Adrenal gland (tissue), 12 donors: ENCODE measurements around the gene TTC23L. TPM values are rescaled to one million over a fixed set of nuclear protein-coding genes. Genes with fewer than 3 reads are reported as not detected.

Experiments used
- DNase-seq, 7 donors: peaks; one replicate each; pipeline ENCODE4 v3.0.0-alpha.2; 2019 to 2020
- H3K27ac ChIP-seq, 5 donors: fragments of 200-600 bp; sonication (generic) in 4 of 5; 1 replicate in 3 of 5; 2 replicates in 2 of 5; pipeline versions ENCODE4 v1.5.1 to v1.8.0; 2016 to 2020; ENCODE audit warnings: mild to moderate bottlenecking in 1 of 5
- H3K27me3 ChIP-seq: fragments of 200-600 bp; 2 replicates; pipeline ENCODE4 v1.8.0; 2021
- H3K36me3 ChIP-seq, 2 donors: fragments of 200-600 bp; replicated peaks in 1 of 2; 1 replicate in 1 of 2; 2 replicates in 1 of 2; pipeline versions ENCODE4 v1.5.1 to v1.8.0; 2018 to 2022
- H3K4me1 ChIP-seq, 2 donors: fragments of 200-600 bp; replicated peaks in 1 of 2; 1 replicate in 1 of 2; 2 replicates in 1 of 2; pipeline versions ENCODE4 v1.5.1 to v1.8.0; 2018 to 2021
- H3K4me3 ChIP-seq, 4 donors: fragments of 200-600 bp; sonication (generic) in 3 of 4; one replicate each; pipeline ENCODE4 v1.5.1; 2016 to 2018
- H3K9me3 ChIP-seq, 3 donors: fragments of 200-600 bp; sonication (generic) in 1 of 3; replicated peaks in 1 of 3; 1 replicate in 2 of 3; 2 replicates in 1 of 3; pipeline versions ENCODE4 v1.5.1 to v1.8.0; 2016 to 2021
- POLR2A ChIP-seq, 2 donors: fragments of 450-650 bp; IDR thresholded peaks; one replicate each; pipeline ENCODE4 v1.6.1; 2017; ENCODE audit warnings: antibody characterized with exemption in 2 of 2, mild to moderate bottlenecking in 2 of 2, moderate library complexity in 1 of 2
- WGBS, 4 donors: extraction: QIAGEN DNeasy Blood & Tissue Kit in 2 of 4; methylation state at CpG; one replicate each; pipeline versions ENCODE4 v1.1.5 to v1.1.7; 2013 to 2017; 5-methylcytosine and 5-hydroxymethylcytosine counted together
- intact Hi-C, 2 donors: fragments of 100-400 bp; cut with DNase I; formaldehyde crosslinking; loops; one replicate each; pipeline versions ENCODE4 v1.14.1 to v1.15.0; 2022 to 2023
- polyA plus RNA-seq, 3 donors: library from polyadenylated mRNA; stranded (reverse); fragments of 200-250 nt in 2 of 3; fragments of 350-450 nt in 1 of 3; fragmentation: Illumina TruSeq in 1 of 3; extraction: RNeasy Lipid Tissue Mini Kit (QIAGEN cat#74804) in 1 of 3; gene quantifications; one replicate each; pipeline ENCODE4 v1.2.3, GENCODE V29; 2013 to 2014
- total RNA-seq, 9 donors: library from RNA; depleted of rRNA in 4 of 9; stranded (reverse); fragments of >200 nt in 4 of 9; fragments of 120-200 nt in 1 of 9; fragmentation: NEBNext Ultra II Directional in 1 of 9; extraction: Animal tissue kit (Norgen Biotek cat#: 25700) in 1 of 9; gene quantifications; one replicate each; pipeline versions ENCODE4 v1.1.0 to v1.2.4, GENCODE V29; 2013 to 2023
- TF ChIP-seq, protein P1 (sequence below), 6 experiments: fragments of 450-650 bp in 4 of 6; fragments of 200-600 bp in 2 of 6; sonication (generic) in 1 of 6; IDR thresholded peaks; 1 replicate in 5 of 6; 2 replicates in 1 of 6; pipeline versions ENCODE4 v1.5.1 to v1.8.0; 2016 to 2021; ENCODE audit warnings: antibody characterized with exemption in 6 of 6, mild to moderate bottlenecking in 2 of 6, moderate library complexity in 1 of 6
- donor health status: healthy with polysubstance abuse.
- donor health status: Bipolar disorder and iron deficiency.
- donor health status: DM: yes; HTN: yes; CAD: no.
- donor health status: DM: no; HTN: no; CAD: no.
- donor health status: DM: no; HTN: no; CAD: no.
- donor health status: DM: yes; HTN: yes; CAD: no.

Gene TTC23L
- total and polyA plus RNA-seq, 12 donors: 0.40 to 4.8 (median 2.9) TPM; not detected in 2

DNA sequence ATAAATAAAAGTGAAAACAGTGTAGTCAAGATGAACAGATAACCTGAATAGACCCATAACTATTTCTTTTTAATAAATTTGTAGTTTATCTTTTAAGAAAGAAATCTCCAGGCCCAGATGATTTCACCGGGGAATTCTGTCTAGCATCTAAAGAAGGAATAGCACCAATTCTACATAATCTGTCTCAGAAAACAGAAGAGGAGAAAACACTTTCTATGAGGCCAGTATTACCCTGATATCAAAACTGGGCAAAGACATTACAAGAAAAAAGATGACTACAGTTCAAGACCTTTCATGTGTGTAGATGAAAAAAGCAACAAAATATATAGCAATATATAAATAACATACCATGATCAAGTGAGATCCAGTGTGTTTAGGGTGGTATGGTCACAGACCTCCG, 31.4 kb downstream of the TTC23L start:
- Histone ChIP-seq H3K4me3 (no peak overlapping the region), H3K27ac (no peak overlapping the region), H3K4me1 (peaks cover 5 to 16% of the 10 kb centered on the region in 2 donors), H3K9me3 (no peaks in the 10 kb centered on the region), H3K27me3 (no peaks in the 10 kb centered on the region), H3K36me3 (no peaks in the 10 kb centered on the region)
- intact Hi-C loops: no loop called here
- 90 to 97% (median 95%) methylated on average over 2 of the region's 2 CpGs for WGBS, 4 donors
- DNase-seq: no peak
- TF ChIP-seq POLR2A (IDR thresholded peaks at IDR 0.05): no peak
- TF ChIP-seq, protein P1, sequence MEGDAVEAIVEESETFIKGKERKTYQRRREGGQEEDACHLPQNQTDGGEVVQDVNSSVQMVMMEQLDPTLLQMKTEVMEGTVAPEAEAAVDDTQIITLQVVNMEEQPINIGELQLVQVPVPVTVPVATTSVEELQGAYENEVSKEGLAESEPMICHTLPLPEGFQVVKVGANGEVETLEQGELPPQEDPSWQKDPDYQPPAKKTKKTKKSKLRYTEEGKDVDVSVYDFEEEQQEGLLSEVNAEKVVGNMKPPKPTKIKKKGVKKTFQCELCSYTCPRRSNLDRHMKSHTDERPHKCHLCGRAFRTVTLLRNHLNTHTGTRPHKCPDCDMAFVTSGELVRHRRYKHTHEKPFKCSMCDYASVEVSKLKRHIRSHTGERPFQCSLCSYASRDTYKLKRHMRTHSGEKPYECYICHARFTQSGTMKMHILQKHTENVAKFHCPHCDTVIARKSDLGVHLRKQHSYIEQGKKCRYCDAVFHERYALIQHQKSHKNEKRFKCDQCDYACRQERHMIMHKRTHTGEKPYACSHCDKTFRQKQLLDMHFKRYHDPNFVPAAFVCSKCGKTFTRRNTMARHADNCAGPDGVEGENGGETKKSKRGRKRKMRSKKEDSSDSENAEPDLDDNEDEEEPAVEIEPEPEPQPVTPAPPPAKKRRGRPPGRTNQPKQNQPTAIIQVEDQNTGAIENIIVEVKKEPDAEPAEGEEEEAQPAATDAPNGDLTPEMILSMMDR (IDR thresholded peaks at IDR 0.05): no peak

DNA sequence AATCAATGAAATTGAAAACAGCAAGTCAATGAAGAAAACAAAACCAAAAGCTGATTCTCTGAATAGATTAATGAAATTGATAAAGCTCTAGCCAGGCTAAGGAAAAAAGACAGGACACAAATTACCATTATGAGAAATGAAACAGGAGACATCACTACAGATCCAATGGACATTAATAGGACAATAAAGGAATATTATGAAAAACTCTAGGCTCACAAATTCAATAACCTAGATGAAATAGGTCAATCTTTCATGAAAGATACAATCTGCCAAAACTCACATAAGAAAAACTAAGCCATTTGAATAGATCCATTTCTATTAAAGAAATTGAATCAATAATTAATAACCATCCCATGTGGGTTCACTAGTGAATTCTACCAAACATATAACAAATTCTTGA, 37.3 kb downstream of the TTC23L start:
- H3K4me1 ChIP-seq: no peaks in the 10 kb centered on the region
- H3K4me3 ChIP-seq: no peak overlapping the region
- no peak overlapping the region for H3K27ac ChIP-seq
- no peak for DNase-seq
- intact Hi-C loops: no loop called here
- H3K27me3 ChIP-seq: no peaks in the 10 kb centered on the region
- no peaks in the 10 kb centered on the region for H3K36me3 ChIP-seq
- peaks cover 0 to 7% (median 5%) of the 10 kb centered on the region in 3 donors for H3K9me3 ChIP-seq
- TF ChIP-seq, protein P1 (IDR thresholded peaks at IDR 0.05): no peak
- no peak for TF ChIP-seq POLR2A (IDR thresholded peaks at IDR 0.05)

DNA sequence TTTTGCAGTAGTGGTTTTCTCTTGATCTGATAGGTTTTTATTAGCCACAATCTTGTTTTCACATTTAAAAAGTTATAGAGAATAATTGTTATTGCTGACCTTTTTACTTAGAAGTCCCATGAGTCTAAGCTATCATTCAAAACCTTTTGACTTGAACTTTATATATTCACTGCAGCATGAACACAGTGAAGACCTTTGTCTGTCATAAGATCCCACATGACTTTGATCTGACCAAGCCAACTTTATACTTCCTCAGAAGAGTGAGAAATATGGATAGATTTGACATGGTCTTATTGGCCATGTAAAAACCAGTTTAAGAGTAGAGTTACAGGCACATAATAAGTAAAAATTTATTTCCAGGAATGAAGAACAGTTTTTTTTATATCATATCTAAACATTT, 42.3 kb downstream of the TTC23L start:
- no peaks in the 10 kb centered on the region for H3K36me3 ChIP-seq
- peaks cover 0 to 5% (median 2%) of the 10 kb centered on the region in 3 donors for H3K9me3 ChIP-seq
- peaks cover 0 to 3% of the 10 kb centered on the region in 2 donors for H3K4me1 ChIP-seq
- H3K27me3 ChIP-seq: no peaks in the 10 kb centered on the region
- DNase-seq: no peak
- intact Hi-C loops: no loop called here
- TF ChIP-seq, protein P1 (IDR thresholded peaks at IDR 0.05): no peak
- no peak for TF ChIP-seq POLR2A (IDR thresholded peaks at IDR 0.05)
- H3K27ac ChIP-seq: no peak overlapping the region
- no peak overlapping the region for H3K4me3 ChIP-seq

DNA sequence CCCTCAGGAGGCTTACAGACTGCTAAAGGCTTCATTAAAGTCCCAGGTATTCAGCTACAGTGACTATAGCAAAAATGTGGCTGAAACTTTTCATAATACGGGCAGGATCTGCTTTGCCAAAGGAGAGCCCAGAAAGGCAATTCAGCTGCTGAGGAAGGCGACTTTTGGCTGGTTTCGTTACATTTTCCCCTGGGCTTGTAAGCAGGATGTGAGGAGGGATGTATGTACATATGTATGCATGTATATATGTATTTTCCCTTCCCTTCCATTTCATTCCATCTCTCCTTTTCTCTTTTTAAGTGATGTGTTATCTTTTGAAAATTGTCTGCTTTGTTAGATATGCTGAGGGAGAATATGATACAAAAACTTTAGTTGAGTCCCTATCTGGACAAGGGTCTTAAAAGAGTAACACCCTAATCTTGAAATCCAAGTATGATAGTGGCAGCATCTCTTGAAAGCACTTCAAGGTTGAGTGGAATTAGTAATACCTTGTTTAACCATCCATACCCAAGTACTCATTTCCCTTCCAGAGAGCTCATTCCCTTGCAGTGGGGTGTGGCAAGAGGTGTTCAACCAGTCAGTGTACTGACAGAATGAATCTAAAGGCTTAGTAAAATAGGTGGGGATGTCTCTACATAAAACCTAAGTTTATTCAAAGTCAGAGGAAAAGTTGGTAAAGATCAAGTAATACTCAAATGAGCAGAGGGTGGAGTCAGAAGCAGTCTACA, 47.6 kb downstream of the TTC23L start:
- 88 to 93% (median 92%) methylated on average over 3 of the region's 3 CpGs for WGBS, 4 donors
- Histone ChIP-seq H3K27me3 (no peaks in the 10 kb centered on the region), H3K4me1 (peaks cover 3 to 12% of the 10 kb centered on the region in 2 donors), H3K27ac (no peak overlapping the region), H3K9me3 (no peaks in the 10 kb centered on the region), H3K36me3 (no peaks in the 10 kb centered on the region), H3K4me3 (no peak overlapping the region)
- TF ChIP-seq, protein P1 (IDR thresholded peaks at IDR 0.05): no peak
- no peak for TF ChIP-seq POLR2A (IDR thresholded peaks at IDR 0.05)
- DNase-seq: no peak
- intact Hi-C loops: no loop called here
